Loucy (cell line): ENCODE results near the gene TMED10.

Experiments
- H2AFZ ChIP-seq: fragments of 200-600 bp; sonication (generic); 2 replicates; pipeline ENCODE4 v1.6.0; 2016; ENCODE audit warnings: antibody characterized with exemption, mild to moderate bottlenecking, low read length, moderate library complexity
- H3F3A ChIP-seq: fragments of 200-600 bp; 2 replicates; pipeline ENCODE4 v1.6.0; 2016; ENCODE audit warnings: antibody characterized with exemption, low read depth, mild to moderate bottlenecking
- H3K27me3 ChIP-seq: fragments of 200-600 bp; sonication (generic); 2 replicates; pipeline ENCODE4 v1.6.1; 2014; ENCODE audit warnings: low read length, mild to moderate bottlenecking; ENCODE audit not compliant: insufficient read depth, poor library complexity, severe bottlenecking
- H3K36me3 ChIP-seq: fragments of 200-600 bp; sonication (generic); 2 replicates; pipeline ENCODE4 v1.6.1; 2016; ENCODE audit warnings: low read length; ENCODE audit not compliant: insufficient read depth
- H3K4me1 ChIP-seq: fragments of 200-600 bp; sonication (generic); 2 replicates; pipeline ENCODE4 v1.5.1; 2014; ENCODE audit warnings: low read length, mild to moderate bottlenecking; ENCODE audit not compliant: insufficient read depth, poor library complexity, severe bottlenecking
- H3K4me2 ChIP-seq: fragments of 200-600 bp; sonication (generic); 2 replicates; pipeline ENCODE4 v1.6.0; 2014; ENCODE audit warnings: antibody characterized with exemption, low read length, low read depth, mild to moderate bottlenecking; ENCODE audit not compliant: poor library complexity, severe bottlenecking
- H3K4me3 ChIP-seq: fragments of 200-600 bp; sonication (generic); 2 replicates; pipeline ENCODE4 v1.5.1; 2014; ENCODE audit warnings: low read length, mild to moderate bottlenecking, mixed read lengths; ENCODE audit not compliant: poor library complexity, severe bottlenecking
- H3K79me2 ChIP-seq: fragments of 200-600 bp; sonication (generic); 2 replicates; pipeline ENCODE4 v1.6.1; 2014; ENCODE audit warnings: low read length; ENCODE audit not compliant: insufficient read depth
- H3K9ac ChIP-seq: fragments of 200-600 bp; sonication (generic); 2 replicates; pipeline ENCODE4 v1.6.0; 2014; ENCODE audit warnings: mild to moderate bottlenecking, low read depth, low read length, moderate library complexity; ENCODE audit not compliant: poor library complexity, severe bottlenecking
- H3K9me2 ChIP-seq: fragments of 200-600 bp; sonication (generic); replicated peaks from 2 replicates; pipeline ENCODE4 v1.6.1; 2016; ENCODE audit warnings: low read depth, low read length, mixed read lengths
- H3K9me3 ChIP-seq: fragments of 200-600 bp; sonication (generic); 2 replicates; pipeline ENCODE4 v1.6.1; 2014; ENCODE audit warnings: mild to moderate bottlenecking, antibody characterized with exemption, low read length, low read depth; ENCODE audit not compliant: insufficient read depth
- H4K20me1 ChIP-seq: fragments of 200-600 bp; sonication (generic); 2 replicates; pipeline ENCODE4 v1.6.0; 2014; ENCODE audit warnings: antibody characterized with exemption, low read length, mild to moderate bottlenecking; ENCODE audit not compliant: insufficient read depth, poor library complexity, severe bottlenecking
- EZH2phosphoT487 ChIP-seq: fragments of 200-600 bp; IDR thresholded peaks from 2 replicates; pipeline ENCODE4 v1.6.1; 2018; ENCODE audit warnings: antibody characterized with exemption, mild to moderate bottlenecking, moderate library complexity, borderline replicate concordance
- TF ChIP-seq, protein P1 (sequence below): fragments of 200-600 bp; sonication (generic); conservative IDR thresholded peaks from 2 replicates; pipeline ENCODE4 v1.5.1; 2014; ENCODE audit warnings: mild to moderate bottlenecking, antibody characterized with exemption, low read length

Gene TMED10

DNA sequence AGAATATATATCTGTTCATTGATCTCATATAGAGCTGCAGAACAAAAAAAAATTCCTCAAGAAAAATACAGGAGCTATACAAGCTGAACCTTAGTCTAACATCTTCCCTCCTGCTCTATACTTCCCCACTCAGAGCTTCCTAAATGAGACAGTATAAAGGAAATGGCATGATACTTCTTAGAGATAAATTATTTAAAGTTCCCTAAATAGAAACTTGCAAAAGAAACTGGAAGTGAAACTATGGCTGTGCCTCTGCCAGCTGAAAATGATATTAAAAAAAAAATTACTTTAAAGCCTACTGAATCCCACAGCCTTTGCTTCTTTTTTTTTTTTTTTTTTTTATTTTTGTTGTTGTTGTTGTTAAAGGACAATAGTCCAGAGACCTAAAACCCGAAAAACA, 37.9 kb downstream of the TMED10 start:
- H3K4me2 ChIP-seq = no peak overlapping the region
- peaks cover 32% of the 10 kb centered on the region for H3K36me3 ChIP-seq
- no peaks in the 10 kb centered on the region for H3F3A ChIP-seq
- no peak overlapping the region for H3K4me3 ChIP-seq
- peaks cover 20% of the 10 kb centered on the region for H4K20me1 ChIP-seq
- TF ChIP-seq EZH2phosphoT487 = no peak
- TF ChIP-seq, protein P1, sequence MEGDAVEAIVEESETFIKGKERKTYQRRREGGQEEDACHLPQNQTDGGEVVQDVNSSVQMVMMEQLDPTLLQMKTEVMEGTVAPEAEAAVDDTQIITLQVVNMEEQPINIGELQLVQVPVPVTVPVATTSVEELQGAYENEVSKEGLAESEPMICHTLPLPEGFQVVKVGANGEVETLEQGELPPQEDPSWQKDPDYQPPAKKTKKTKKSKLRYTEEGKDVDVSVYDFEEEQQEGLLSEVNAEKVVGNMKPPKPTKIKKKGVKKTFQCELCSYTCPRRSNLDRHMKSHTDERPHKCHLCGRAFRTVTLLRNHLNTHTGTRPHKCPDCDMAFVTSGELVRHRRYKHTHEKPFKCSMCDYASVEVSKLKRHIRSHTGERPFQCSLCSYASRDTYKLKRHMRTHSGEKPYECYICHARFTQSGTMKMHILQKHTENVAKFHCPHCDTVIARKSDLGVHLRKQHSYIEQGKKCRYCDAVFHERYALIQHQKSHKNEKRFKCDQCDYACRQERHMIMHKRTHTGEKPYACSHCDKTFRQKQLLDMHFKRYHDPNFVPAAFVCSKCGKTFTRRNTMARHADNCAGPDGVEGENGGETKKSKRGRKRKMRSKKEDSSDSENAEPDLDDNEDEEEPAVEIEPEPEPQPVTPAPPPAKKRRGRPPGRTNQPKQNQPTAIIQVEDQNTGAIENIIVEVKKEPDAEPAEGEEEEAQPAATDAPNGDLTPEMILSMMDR = no peak
- no peaks in the 10 kb centered on the region for H3K27me3 ChIP-seq
- H2AFZ ChIP-seq = no peak overlapping the region
- peaks cover 24% of the 10 kb centered on the region for H3K4me1 ChIP-seq
- no peaks in the 10 kb centered on the region for H3K9me3 ChIP-seq
- peaks cover 42% of the 10 kb centered on the region for H3K79me2 ChIP-seq
- peak overlapping the region; percentile 6 for H3K9ac ChIP-seq
- no peaks in the 10 kb centered on the region for H3K9me2 ChIP-seq

DNA sequence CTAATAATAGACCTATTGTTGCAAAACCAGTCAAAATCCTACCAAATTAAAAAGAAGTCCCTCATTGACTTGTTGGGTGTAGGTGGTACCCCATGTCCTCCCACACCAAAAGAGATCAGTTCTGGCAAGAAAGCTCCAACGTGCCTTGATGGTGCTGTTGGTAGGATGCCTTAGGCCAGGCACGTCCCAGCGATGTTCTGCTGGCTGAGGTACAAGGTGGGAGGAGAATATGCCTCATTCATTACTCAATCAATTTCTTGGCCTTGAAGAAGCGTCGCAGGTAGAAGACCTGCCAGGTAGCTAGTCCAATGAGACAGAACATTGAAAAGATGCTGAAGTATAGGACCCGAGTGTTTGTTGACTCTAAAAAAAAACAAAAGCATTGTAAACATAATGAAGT, 41.8 kb downstream of the TMED10 start:
- Histone ChIP-seq H3K9ac (no peak overlapping the region), H3K4me1 (peaks cover 12% of the 10 kb centered on the region), H3K4me2 (no peak overlapping the region), H3K9me2 (no peaks in the 10 kb centered on the region), H3K27me3 (no peaks in the 10 kb centered on the region), H4K20me1 (peaks cover 8% of the 10 kb centered on the region), H3K9me3 (no peaks in the 10 kb centered on the region), H3K79me2 (peaks cover 20% of the 10 kb centered on the region), H2AFZ (no peak overlapping the region), H3F3A (no peaks in the 10 kb centered on the region), H3K36me3 (peaks cover 39% of the 10 kb centered on the region), H3K4me3 (no peak overlapping the region)
- TF ChIP-seq, protein P1 = no peak
- no peak for TF ChIP-seq EZH2phosphoT487

DNA sequence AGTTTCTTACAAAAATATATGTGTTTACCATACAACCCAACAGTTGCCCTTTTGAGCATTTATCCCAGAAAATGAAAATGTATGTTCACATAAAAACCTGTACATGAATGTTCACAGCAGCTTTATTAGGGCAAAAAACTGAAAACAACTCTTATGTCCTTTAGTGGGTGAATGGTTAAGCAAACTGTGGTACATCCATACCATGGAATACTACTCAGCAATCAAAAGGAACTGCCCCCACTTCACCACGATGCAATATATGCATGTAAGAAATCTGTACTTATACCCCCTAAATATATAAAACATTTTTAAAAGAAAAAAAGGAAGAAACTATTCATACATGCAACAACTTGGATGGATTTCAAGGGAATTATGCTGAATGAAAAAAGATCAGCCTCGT, 42.8 kb downstream of the TMED10 start:
- Histone ChIP-seq H3K36me3 (peaks cover 39% of the 10 kb centered on the region), H3K9ac (no peak overlapping the region), H3K9me3 (no peaks in the 10 kb centered on the region), H3K4me2 (no peak overlapping the region), H3K9me2 (no peaks in the 10 kb centered on the region), H3K79me2 (peaks cover 14% of the 10 kb centered on the region), H3K4me3 (no peak overlapping the region), H3K4me1 (peaks cover 7% of the 10 kb centered on the region), H2AFZ (no peak overlapping the region), H4K20me1 (peaks cover 1% of the 10 kb centered on the region), H3K27me3 (no peaks in the 10 kb centered on the region), H3F3A (no peaks in the 10 kb centered on the region)
- TF ChIP-seq, protein P1 = no peak
- TF ChIP-seq EZH2phosphoT487 = no peak
